Embryonic facial prominence (tissue), 1 donor: Measurements from ENCODE around the gene PNPLA1.
A peak's percentile ranks its signal among the peaks of the same experiment; 100 is the strongest.

Experiments used
- DNase-seq: peaks from one replicate; pipeline ENCODE4 v3.0.0-alpha.2; 2016; ENCODE audit errors: extremely low spot score

Gene PNPLA1

DNA sequence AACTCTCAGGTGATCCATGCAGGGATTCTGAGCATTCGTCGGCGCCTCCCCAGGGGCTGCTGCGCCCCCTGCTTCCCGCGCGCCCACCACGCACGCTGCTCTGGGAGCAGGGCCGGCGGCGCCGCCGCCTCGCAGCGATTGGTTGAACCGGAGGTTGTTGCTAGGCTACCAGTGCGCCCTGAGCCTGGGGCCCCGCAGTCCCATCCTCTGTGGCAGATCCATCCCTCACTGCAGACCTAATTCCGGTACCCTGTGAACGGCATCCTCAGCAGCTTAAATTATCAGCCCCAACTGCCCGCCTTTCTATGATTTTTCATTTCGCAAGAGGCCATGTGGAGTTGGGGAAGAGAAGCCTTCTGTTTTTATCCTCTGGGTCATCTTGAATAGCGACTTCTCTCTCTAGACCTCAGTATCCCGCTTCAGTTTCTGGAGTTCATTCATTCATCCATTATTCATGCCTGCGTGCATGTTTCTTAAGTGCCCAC is 15.4 kb downstream of the PNPLA1 start:
- DNase-seq: no peak

DNA sequence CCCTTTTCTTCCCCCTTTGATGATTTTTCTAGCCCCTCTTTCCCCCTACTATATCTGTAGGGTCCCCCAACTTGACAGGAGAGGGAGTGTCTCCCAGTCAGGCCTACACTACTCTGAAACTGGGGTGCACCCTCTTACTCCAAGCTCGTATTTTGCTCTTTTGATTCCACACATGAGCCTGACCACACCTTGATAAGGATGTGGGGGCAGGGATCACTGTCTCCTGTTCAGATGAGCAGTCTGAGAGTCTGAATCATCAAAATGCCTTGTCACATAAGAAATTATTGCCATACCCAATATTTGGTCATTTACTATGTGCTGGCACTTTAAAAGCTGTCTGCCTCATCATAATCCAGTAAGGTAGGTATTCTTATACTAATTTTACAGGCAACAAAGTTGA is 15.9 kb downstream of the PNPLA1 start:
- no peak for DNase-seq

DNA sequence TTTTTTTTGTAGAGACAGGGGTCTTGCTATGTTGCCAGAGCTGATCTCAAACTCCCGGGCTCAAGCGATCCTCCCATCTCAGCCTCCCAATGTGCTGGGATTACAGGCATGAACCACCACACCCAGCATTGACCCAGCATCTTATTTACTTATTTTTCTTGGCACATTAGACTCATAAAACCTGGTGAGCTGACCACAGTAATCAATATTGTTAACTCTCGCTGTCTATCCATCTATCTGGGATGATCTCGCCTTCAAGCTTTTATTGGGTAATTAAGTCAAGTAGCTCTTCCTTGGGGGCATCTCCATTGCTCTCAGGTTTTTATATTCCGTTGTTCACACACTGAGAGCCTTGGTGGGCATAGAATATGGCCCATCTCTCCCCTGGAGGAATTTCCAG is 17.0 kb downstream of the PNPLA1 start:
- DNase-seq: no peak

DNA sequence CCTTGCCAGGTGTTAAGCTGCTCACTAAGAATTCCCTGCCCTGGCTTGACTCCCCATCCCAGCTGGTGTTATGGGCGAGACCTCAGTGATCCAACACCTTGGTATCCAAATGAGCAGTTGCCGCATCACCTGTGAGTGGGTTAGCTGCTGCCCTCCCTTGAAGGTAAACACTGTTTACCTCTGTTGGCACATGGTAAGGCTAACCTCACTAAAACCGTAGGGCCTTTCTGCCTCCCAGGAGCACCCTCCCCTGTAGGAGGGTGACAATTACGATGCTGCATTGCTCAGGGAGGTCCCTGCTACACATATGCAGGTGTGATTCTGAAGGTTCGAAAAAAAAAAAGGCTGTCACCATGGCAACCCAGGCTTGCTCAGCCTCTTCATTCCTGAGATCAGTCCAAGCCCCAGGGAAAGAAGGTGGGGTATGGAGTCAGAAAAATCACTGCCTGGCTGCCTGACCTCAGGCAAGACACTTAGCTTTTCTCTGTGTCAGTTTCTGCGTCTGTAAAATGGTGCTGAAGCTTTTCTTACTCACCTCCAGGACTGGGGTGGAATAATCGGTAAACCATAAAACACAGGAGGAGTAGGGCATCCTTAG is 19.5 kb downstream of the PNPLA1 start:
- DNase-seq: no peak

DNA sequence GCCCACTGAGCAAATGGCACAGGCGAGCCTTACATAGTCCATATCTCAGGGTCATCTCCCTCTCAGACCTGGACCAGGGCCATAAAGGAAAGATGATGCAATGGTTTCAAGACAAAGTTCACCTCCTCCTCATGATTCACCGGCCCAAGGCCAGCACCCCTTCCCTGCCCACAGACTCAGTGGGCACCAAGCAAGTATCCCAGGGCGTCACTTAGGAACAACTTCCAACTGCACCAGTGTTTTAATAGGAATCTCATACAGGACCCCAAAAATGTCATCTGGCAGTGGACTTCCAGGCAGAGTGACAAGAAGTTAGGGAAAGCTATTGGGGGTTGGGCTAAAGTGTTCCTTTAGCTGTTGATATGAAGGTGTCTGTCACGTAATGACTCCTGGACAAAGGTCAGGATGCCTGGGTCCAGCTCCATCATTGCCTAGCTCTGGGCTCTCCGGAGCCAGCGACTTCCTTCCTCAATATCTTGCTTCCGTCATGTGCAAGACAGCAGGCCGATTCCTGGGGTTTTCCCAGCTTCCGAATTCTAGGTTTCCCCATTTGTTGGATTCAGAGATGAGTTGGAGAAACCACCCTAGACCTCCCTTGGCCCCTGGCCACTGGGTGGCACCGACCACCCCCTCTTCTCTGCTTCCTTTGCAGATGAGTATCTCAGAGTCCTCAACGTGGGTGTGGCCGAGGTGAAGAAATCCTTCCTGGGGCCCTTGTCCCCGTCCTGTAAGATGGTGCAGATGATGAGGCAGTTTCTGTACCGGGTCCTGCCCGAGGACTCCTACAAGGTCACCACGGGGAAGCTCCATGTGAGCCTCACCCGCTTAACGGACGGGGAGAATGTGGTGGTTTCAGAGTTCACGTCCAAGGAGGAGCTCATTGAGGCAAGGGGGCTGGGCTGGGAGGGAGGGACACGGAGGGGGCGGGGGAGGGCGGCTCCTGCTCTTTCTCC is 21.1 kb downstream of the PNPLA1 start:
- no peak for DNase-seq

DNA sequence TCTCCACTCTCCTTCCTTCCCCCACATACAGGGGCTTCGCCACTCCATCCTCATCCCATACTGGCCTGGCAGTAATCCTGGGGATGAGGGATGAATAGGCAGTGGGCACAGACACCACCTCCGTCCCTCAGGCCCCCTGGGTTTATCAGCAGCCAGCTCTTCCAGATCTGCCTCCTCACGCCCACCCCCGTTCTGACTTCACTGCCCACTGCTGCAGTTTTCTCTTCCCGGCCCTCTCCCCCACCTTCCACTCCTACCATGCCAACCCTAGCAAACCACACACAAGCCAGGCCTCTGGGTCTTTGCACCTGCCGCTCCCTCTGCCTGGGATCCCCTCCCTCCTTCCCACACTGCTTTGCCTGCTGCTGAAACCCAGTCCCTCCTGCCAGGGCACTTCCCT is 22.3 kb downstream of the PNPLA1 start:
- DNase-seq: no peak

DNA sequence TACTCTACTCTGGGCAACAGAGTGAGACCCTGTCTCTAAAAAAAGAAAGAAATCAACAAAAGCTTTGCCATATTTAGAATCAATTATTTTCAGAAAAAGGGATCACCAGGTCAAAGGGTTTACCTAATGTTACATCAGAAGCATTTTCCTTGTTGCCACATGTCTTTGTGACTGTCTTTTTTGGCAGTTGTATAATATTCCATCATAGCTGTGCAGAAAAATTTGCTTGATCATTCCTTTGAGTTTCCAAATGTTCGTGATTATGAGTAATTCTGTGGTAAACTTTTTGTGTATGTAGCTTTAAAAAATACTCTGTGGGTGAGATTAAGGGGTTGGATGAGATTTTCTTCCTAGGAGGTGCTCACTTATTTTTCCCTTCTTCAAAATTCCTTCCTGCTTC is 26.4 kb downstream of the PNPLA1 start:
- DNase-seq: no peak

DNA sequence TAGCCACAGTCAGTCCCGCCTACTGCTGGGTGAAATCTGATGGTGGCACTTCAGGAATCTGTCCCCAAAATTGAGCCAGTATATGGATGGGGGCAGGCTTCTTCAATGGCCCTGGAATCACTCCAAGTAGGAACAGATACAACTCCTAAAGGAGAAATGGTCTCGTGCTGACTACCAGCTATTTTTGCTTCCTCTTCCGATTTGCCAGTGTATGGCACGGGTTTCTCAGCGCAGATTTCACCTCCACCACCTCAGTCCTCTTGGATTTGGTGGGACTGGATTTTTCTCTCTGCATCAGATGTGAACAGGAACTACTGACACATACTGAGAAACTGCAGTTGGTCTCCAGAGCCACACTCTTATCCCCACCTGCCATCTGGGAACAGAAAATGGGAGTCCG is 27.2 kb downstream of the PNPLA1 start:
- DNase-seq: no peak

DNA sequence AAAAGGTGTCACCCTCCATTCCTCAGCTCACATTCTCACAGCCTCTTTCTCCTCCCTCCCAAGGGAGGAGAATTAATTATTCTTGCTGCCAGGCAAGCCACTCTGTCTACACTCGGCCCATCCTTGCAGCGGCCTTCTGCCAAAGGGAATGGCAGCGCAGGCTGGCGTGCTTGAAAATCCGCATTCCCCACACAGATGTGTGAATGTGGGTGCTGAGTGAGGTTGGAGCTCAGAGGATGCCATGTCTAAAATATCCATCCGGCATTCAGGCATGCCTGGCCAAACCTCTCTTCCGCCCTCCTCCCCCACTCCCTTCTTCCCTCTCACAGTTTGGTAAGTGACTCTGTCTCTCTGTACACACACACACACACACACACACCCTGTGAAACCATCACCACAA is 27.7 kb downstream of the PNPLA1 start:
- no peak for DNase-seq

DNA sequence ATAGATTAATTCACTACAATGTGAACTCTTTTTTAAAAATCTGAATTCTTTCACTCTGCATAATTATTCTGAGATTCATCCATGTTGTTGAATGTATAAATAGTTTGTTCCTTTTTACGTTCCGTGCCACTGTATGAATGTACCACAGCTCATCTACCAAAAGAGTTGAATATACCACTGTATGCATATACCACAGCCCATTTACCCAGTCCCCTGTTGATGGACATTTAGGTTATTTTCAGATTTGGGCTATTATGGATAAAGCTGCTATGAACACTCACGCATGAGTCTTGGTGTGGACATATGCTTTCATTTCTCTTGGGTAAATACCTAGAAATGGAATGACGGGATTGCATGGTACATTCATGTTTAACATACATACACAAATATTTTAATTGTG is 28.2 kb downstream of the PNPLA1 start:
- DNase-seq: no peak

DNA sequence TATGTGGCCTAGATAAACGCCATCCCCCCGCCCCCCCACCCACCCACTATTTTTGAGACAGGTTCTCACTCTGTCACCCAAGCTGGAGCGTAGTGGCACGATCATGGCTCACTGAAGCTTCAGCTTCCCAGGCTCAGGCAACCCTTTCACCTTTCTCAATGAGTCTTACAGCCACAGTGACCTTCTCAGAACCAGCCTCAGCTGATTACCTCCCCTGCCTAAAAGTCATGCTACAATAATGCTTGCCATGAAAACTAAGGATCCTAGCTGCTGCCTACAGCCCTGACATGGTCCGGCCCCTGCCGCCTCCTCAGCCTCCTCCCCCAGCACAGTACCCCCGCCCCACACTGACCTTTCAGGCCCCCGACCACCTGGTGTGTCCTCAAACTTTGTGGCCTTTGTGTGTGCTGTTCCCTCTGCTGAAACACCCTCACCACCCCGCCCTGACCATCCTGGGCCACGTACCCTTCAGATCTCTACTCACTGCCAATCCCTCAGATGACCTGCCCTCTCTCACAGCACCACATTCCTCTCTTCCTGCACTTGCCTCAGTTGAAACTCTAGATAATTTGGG is 31.3 kb downstream of the PNPLA1 start:
- DNase-seq: no peak

DNA sequence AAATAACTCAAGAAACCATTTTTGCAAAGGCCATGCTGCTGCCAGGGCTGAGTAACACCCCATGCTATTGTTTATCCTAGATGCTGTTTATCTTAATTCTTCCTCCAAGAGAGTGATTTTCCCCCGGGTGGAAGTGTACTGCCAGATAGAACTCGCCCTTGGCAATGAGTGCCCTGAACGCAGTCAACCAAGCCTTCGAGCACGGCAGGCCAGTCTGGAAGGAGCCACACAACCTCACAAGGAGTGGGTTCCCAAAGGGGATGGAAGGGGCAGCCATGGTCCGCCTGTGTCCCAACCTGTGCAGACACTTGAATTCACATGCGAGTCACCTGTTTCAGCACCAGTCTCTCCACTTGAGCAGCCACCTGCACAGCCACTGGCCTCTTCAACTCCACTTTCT is 31.9 kb downstream of the PNPLA1 start:
- DNase-seq: no peak

DNA sequence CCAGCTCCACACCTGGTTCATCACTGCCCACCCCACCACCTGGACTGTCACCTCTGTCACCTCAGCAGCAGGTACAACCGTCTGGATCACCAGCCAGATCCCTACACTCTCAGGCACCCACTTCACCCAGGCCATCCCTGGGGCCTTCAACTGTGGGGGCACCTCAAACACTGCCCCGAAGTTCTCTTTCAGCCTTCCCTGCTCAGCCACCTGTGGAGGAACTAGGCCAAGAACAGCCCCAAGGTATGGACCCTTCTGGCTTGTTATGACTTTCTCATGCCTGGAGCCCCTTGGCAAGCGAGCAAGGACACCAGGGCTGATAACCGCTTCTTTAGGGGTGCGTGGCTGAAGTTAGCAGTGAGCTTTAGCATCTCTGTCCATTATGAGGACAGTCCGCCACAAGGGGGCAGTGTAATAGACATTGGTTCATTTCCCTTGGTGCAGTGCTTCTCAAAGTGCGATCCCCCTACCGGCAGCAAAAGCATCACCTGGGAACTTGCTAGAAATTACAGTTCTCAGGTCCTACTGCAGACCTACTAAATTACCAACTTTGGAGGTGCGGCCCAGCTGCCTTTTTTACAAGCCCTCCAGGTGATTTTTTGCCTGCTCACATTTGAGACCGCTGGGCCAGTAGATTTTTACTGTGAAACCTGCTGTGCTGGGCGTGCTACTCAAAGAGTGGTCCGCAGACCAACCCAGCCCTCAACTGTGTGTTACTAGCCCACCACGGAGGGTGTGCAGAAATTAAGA is 32.5 kb downstream of the PNPLA1 start:
- peak; percentile 57 for DNase-seq

DNA sequence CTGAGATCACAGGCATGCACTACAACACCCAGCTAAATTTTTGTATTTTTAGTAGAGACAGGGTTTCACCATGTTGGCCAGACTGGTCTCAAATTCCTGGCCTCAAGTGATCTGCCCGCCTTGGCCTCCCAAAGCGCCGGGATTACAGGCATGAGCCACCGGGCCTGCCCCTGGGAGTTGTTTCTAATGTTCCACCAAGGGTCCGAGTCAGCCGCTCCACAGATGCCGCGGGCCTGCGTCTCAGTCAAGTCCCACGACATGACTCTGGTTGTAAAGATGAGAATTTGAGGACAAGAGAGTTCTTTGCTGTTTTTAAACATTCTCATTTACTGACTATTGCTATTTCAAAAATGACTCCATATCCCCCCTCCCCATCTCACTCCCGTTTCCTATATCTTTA is 36.0 kb downstream of the PNPLA1 start:
- DNase-seq: no peak

DNA sequence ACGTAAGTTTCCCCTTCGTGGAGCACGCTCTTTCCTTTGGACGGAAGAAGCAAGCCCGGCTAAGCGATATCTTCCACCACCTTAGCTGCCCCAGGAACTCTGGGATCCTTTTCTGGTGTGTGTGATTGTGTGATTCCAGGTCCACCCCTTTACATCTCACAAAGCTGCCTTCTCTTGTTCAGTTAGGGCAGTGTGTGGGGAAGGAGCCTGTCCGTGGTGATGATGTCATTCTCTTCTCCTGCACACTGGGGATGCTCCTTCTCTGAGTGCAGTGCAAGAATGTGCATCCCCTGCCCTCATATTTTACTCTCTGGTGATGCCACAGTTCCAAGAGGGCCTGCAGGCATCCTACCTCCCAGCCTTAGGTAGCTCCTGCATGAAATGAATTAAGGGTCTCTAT is 36.5 kb downstream of the PNPLA1 start:
- no peak for DNase-seq

DNA sequence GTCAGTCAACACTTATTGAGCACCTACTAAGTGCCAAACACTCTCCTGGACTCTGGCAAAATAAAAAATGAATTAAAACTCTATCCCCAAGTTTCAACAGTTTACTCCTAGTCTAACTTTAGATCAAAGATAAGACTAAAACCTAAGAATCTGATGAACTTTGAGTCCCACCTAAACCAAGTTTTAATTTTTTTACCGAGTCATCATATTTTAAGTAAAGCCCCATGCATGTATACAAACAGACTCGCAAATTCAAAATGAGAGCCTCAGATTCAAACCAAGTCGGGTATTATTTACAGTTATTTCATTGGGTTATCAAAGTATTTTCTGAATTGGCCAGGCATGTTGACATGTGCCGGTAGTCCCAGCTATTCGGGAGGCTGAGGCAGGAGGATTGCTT is 38.7 kb downstream of the PNPLA1 start:
- no peak for DNase-seq

DNA sequence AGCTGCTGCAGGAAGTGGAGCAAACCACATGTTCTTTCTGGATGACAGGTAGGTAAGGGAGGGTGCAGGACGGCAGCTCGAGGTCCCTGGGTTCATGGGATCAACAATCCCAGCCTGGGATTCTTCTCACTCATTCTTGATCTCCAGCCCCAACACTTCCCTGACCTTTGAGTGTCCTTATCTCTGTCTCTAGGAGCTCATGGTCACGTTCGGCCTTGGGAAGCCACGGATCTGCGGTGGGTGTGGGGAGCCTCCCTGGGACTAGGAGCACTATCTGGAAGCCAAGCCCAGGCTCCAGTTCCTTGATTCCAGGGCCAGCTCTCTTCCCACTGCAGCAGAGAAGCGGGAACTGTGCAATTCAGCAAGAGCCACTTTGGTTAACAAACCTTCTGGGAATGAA is 39.3 kb downstream of the PNPLA1 start:
- no peak for DNase-seq

DNA sequence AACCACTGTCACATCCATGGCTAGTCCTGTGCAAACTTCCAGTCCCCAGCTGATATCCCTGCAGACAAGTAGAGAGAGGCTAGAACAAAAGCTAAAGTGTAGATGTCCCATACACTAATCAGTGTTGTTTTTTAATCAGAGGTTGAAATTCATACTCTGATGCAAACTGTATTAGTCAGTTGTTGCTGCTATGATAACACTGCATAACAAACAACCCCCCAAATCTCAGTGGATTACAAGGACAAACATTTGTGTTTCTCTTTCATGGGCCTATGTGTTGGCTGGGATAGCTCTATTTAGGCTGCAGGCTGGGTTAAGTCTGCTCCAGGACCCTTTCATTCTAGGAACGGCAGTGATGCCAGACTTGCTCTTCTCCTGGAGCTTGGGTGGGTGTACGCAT is 40.0 kb downstream of the PNPLA1 start:
- DNase-seq: no peak

DNA sequence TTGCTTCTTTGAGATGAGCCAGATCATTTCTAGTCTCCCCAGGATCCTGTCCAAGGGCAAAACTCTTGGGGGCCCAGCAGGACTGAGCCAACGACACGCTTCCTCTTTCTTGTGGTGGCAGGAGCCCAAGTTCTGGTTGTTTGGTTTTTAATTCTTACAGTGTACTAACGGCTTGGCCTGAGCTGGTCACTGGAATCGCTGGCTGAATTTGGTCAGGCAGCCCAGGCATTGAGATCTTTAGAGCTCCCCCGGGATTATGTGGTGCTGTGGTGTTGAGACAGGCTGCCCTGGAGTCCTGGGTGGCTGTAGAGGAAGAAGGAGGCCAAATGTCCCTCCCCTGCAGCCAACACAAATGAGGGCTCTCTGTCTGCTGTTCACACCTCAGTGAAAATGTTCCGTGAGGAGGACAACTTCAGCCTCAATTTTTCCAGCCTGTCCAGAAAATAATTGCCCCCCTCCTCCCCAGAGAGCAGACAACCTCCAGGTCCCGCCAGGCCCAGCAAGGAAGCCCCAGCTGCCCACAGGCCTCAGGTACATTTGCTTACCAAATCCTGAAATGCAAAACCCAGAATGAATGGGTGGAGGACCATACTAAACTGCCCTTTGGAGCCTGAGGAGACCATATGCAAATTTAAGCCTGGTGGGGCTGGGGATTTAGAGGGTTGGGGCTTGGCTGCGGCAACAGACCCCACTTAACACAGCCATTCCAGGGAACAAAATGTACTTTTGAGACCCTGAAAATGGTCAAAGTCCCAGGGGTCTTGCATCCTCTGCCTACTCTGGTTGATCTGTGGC is 43.2 kb downstream of the PNPLA1 start:
- DNase-seq: no peak

DNA sequence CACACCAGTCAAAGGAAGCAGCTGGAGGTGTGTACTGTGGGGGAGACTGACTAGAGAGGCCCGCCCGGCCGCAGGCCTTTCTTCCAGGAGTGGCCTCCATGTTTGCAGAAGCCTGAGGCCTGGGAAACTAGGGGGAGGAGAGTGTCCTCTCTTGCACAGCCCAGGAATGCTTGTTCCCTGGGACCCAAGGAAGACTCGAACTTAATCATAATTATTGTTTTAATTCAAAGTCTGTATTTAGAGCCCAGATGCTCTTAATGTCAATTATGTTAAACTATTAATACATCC is 43.7 kb downstream of the PNPLA1 start:
- no peak for DNase-seq

DNA sequence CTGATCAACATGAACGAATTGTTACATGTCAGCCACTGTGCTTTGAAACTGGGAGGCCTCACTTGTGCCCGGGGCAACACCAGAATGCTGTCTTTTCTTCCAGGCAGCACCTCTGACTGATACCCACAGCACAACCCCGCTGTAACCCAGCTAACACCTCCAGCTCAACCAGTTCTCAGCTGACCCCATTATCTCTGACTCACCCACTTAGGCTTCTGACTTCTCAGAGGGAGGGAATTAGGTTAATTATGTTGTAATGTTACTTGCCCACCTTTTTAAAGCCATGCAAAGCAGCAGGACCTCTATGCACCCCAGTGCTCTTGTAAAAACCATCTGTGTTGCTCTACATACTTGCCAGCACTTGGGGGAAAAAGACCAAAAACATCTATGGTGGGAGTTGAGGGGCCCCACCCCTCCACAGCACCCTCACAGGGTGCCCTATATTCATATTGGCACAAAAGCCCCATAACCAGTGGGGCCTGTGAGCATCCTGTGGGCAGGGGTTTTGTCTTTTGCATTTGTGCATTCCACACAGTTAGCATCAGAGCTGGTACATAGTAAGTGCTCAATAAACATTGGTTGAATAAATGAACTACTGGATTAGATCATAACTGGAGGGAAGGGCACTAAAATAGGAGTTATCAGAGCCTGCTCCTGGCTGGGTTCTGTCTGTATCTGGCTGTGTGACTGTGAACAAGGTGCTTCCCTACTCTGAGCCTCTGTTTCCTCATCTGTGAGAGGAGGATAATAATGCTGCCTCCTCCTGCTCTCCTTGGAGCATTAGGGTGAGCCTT is 44.6 kb downstream of the PNPLA1 start:
- no peak for DNase-seq
